BJ (cell line): ENCODE results near the gene TMEM53. TPM values are rescaled to one million over a fixed set of nuclear protein-coding genes. Genes with fewer than 3 reads are reported as not detected.
A peak's percentile ranks its signal among the peaks of the same experiment; 100 is the strongest.

Experiments
- CTCF ChIA-PET: fragments of 350-600 bp; formaldehyde crosslinking; extraction: SDS; loops from one replicate; lab custom pipeline; 2021; ENCODE audit warnings: antibody characterized with exemption, inconsistent platforms; lab: Yijun Ruan, JAX
- POLR2A ChIA-PET: fragments of 300-600 bp; sonication (Branson Sonifier 250); formaldehyde crosslinking; extraction: SDS; loops from one replicate; lab custom pipeline; 2021; ENCODE audit warnings: antibody characterized with exemption; lab: Charles Lee
- DNase-seq: peaks from one replicate; pipeline ENCODE4 v3.0.0-alpha.2; 2011; ENCODE audit warnings: low read depth
- H3K27me3 ChIP-seq: 2 replicates; pipeline ENCODE4 v1.6.0; 2011; ENCODE audit warnings: low read length; ENCODE audit not compliant: control insufficient read depth, insufficient read depth
- H3K36me3 ChIP-seq: 2 replicates; pipeline ENCODE4 v1.5.1; 2011; ENCODE audit warnings: low read length; ENCODE audit not compliant: control insufficient read depth, insufficient read depth
- H3K4me3 ChIP-seq: 2 replicates; pipeline ENCODE4 v1.5.1; 2011; ENCODE audit warnings: low read depth, mild to moderate bottlenecking, control low read depth, low read length
- polyA plus RNA-seq: library from polyadenylated mRNA; depleted of rRNA; stranded (reverse); fragments of >200 nt; gene quantifications from 2 replicates; pipeline ENCODE4 v1.2.3, GENCODE V29; 2011
- TF ChIP-seq, protein P1 (sequence below): IDR thresholded peaks from 2 replicates; pipeline ENCODE4 v1.5.1; 2011; ENCODE audit warnings: low read depth, mild to moderate bottlenecking, control low read depth, inconsistent platforms, low read length, moderate library complexity; ENCODE audit not compliant: insufficient read depth

The TMEM53 gene
- polyA plus RNA-seq, 1 experiment = 12.1 TPM

DNA sequence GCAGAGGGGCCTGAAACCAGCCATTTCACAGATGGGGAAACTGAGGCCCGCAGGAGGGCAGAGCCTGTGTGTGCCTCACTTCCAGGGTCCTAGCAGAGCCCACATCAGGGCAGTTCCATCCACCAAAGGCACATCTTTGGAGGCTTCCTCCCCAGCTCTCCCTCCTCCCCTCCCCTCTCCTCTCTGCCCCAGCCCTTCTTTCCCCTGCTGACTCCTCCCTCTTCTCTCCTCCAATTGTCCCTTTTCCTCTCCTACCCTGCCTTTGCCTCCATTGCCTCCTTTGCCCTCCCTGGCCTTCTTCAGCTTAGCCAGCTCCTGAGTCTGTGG is 56.6 kb downstream of the TMEM53 start:
- no peak for DNase-seq
- TF ChIP-seq, protein P1, sequence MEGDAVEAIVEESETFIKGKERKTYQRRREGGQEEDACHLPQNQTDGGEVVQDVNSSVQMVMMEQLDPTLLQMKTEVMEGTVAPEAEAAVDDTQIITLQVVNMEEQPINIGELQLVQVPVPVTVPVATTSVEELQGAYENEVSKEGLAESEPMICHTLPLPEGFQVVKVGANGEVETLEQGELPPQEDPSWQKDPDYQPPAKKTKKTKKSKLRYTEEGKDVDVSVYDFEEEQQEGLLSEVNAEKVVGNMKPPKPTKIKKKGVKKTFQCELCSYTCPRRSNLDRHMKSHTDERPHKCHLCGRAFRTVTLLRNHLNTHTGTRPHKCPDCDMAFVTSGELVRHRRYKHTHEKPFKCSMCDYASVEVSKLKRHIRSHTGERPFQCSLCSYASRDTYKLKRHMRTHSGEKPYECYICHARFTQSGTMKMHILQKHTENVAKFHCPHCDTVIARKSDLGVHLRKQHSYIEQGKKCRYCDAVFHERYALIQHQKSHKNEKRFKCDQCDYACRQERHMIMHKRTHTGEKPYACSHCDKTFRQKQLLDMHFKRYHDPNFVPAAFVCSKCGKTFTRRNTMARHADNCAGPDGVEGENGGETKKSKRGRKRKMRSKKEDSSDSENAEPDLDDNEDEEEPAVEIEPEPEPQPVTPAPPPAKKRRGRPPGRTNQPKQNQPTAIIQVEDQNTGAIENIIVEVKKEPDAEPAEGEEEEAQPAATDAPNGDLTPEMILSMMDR = no peak
- H3K4me3 ChIP-seq = 0 out of 2 replicates have a peak overlapping the region, but pooled peaks have one; percentile 38
- no peaks in the 10 kb centered on the region for H3K27me3 ChIP-seq
- CTCF ChIA-PET = interaction anchor here (0.8 to 7.9 kb wide), 5 partner anchors 8 to 38 kb away, joined by 3 to 97 read pairs (median 11); no protein-coding TSS in a partner anchor
- POLR2A ChIA-PET = no interaction called here
- H3K36me3 ChIP-seq = no peaks in the 10 kb centered on the region

DNA sequence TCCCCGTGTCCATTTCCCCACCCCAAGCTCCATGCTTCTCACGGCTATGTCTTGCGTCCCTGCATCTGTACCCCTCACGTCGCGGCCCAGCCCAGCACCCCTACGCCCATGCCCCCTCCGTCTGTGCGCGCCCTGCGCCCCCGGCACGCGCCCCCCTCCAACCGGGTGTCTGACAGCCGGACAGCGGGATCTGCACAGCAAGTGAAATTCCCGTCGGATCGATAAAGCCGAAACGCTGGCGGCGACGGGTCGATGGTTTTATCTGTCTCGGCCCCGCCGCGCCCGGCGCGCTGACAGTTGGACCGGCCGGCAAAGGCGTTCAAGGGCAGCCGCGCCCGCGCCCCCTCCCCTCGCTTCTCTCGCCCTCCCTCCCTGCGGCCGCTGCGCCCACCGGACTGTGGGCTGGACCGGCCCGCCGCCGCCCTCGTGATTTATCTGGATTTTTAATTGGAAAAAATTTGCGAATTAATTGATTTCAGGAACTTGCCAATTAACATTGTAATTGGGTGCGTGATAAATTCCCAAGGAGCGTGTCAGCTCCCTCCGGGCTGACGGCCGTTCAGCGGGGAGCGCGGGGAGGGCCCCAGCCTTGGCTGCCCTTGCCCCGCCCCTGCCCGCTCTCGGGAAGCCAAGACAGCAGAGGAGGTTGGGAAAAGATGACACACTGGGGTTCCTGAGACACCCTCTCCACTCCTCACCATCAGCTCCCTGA is 57.1 kb downstream of the TMEM53 start:
- Histone ChIP-seq H3K36me3 (no peaks in the 10 kb centered on the region), H3K4me3 (peak overlapping the region; percentile 38), H3K27me3 (no peaks in the 10 kb centered on the region)
- no peak for DNase-seq
- ChIA-PET CTCF (interaction anchor here (0.8 to 7.9 kb wide), 7 partner anchors 8 to 38 kb away, joined by 3 to 97 read pairs (median 12); no protein-coding TSS in a partner anchor), POLR2A (interaction anchor here (0.6 kb wide), 1 partner anchor 15 kb away, joined by 3 read pairs; no protein-coding TSS in a partner anchor)
- TF ChIP-seq, protein P1 = no peak

DNA sequence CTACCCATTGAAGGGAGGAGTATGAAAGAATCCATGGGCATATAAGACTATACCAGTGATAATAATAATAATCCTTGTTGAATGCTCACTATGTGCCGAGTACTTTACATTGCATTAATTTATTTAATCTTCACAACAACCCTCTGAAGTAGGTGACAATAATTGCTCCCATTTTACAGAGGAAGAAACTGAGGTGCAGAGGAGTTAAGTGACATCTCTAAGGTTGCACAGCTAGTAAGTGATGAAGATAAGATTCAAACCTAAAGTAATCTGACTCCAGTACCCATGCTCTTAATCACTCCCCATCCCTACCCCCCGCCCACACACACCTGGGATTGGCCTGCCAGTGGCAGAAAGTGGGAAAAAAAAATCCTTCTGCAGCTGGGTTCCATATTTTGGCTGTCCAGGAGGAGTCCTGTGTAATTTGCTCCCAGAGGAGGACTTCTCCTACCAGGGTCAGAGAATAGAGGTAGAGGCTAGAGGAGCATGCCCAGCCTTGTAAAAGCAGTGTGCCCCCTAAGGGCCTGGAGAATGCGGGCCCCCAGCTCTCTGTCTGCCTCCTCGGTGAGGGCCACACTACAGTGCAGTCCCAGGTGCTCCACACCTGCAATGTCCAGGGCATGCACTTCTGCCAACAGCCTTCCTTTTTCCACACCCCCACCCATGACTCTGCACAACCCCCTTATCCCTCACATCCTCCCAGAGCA is 57.8 kb downstream of the TMEM53 start:
- DNase-seq = no peak
- ChIA-PET CTCF (interaction anchor here (1.0 to 7.9 kb wide), 7 partner anchors 13 to 238 kb away, joined by 3 to 97 read pairs (median 12); no protein-coding TSS in a partner anchor), POLR2A (no interaction called here)
- no peaks in the 10 kb centered on the region for H3K27me3 ChIP-seq
- TF ChIP-seq, protein P1 = no peak
- H3K4me3 ChIP-seq = peak overlapping the region; percentile 38
- H3K36me3 ChIP-seq = no peaks in the 10 kb centered on the region

DNA sequence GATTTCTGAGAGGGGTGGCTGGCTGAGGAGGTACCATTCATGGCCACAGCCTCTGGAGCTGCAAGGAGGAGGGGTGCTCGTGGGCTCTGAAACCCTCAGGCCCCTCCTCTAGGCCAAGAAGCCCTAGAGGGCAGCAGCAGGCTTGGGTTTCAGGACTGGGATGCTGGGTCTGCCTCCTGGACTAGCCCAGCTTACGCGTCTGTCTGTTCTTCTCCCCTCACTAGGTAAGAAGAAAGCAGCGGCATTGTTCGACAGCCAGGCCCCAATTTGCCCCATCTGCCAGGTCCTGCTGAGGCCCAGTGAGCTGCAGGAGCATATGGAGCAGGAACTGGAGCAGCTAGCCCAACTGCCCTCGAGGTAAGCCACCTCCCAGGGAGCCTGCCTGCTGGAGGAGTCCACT is 60.3 kb downstream of the TMEM53 start:
- ChIA-PET CTCF (interaction anchor here (0.6 to 7.9 kb wide), 2 partner anchors 37 to 1431 kb away, joined by 3 to 97 read pairs; no protein-coding TSS in a partner anchor), POLR2A (no interaction called here)
- H3K4me3 ChIP-seq = no peak overlapping the region
- TF ChIP-seq, protein P1 = no peak
- no peak for DNase-seq
- H3K36me3 ChIP-seq = no peaks in the 10 kb centered on the region
- H3K27me3 ChIP-seq = no peaks in the 10 kb centered on the region

DNA sequence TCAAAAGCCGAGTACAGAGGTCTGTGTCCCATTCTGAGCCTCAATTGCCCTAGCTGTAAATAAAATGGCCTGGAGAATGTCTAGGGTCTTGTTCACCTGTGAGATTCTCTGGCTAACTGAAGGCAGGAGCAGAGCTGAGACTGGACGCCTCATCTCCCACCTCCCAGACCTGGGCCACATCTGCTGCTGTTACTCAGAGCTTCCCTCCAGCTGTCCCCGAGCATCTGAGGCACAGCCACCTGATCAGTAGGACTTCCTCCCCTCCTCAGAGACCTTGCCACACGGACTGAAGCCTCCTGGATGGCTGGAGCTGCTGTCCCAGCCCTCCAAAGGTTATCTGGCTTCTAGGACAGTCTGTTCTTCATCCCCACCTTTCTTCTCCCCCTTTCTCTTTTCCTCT is 62.4 kb downstream of the TMEM53 start:
- CTCF ChIA-PET = interaction anchor here (1.0 to 15.2 kb wide), 6 partner anchors 21 to 119 kb away, joined by 3 to 424 read pairs (median 42); partner anchors contain the start of gene RNU5D-1
- no peaks in the 10 kb centered on the region for H3K36me3 ChIP-seq
- TF ChIP-seq, protein P1 = no peak
- POLR2A ChIA-PET = no interaction called here
- no peaks in the 10 kb centered on the region for H3K27me3 ChIP-seq
- no peak overlapping the region for H3K4me3 ChIP-seq
- DNase-seq = no peak
